ENCODE data around the gene MYOZ3. TPM values are rescaled to one million over a fixed set of nuclear protein-coding genes. Genes with fewer than 3 reads are reported as not detected.

MYOZ3 gene
- total RNA-seq, 1 experiment from 2014 or later: not detected

DNA sequence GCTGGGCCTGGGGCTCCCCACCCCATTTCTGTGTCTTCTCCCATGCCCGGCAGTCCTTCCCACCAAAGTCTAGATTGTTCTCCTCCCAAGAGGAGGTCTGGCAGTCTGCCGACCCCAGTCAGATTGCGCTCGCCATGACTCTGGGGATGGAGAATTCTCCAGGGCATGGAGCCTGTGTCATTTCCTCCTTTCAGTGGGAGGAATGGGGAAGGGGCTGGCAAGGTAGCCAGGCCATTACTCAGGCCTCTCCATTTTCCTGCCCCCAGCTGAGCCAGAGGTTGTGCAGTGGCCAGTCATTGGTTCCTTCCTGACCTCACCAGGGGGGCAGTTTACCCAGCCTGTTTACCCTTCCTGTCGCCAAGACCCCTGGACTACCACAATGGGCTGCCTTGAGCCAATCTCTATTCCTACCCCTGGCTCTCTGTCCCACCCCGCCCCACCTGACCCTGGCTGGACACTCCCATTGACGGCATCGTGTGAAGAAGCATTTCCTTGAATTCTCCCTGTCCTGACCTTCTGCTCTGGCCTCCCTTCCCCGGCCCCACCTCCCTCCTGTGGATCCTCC is 20.0 kb upstream of the MYOZ3 start:
- Histone ChIP-seq H3K27ac (ENCODE audit: low read length) (peak overlapping the region; percentile 92), H3F3A (ENCODE audit: low read length, unreplicated experiment) (peaks cover 8% of the 10 kb centered on the region), H2AFZ (ENCODE audit: low read length) (peak overlapping the region; percentile 56), H3K9ac (ENCODE audit: low read length) (peak overlapping the region; percentile 56), H3K4me1 (ENCODE audit: insufficient read depth, low read length) (peaks cover 89% of the 10 kb centered on the region), H4K20me1 (ENCODE audit: low read length) (no peaks in the 10 kb centered on the region), H3K4me3 (ENCODE audit: low read length) (peak overlapping the region; percentile 64), H3K27me3 (ENCODE audit: low read length) (no peaks in the 10 kb centered on the region), H3K9me2 (replicated peaks; ENCODE audit: low read length) (no peaks in the 10 kb centered on the region), H3K79me2 (ENCODE audit: low read length) (peaks cover 46% of the 10 kb centered on the region), H3K36me3 (ENCODE audit: low read depth, low read length) (no peaks in the 10 kb centered on the region), H3K4me2 (ENCODE audit: low read length) (peak overlapping the region; percentile 82), H3K9me3 (ENCODE audit: low read length) (no peaks in the 10 kb centered on the region)
- POLR2A ChIA-PET (ENCODE audit: unreplicated experiment): interaction anchor here (0.7 kb wide), 1 partner anchor 53 kb away, joined by 3 read pairs; no protein-coding TSS in a partner anchor
- intact Hi-C loops (cut with micrococcal nuclease): no loop called here
- DNase-seq (peak; percentile 77), ATAC-seq (peak; percentile 8; the same call in 1 of the 2 replicates)
- no TSS peak for BruUV-seq (replicated peaks)
- TF ChIP-seq EZH2 (IDR thresholded peaks at IDR 0.05; ENCODE audit: low read length, unreplicated experiment): no peak
- TF ChIP-seq, protein P1, sequence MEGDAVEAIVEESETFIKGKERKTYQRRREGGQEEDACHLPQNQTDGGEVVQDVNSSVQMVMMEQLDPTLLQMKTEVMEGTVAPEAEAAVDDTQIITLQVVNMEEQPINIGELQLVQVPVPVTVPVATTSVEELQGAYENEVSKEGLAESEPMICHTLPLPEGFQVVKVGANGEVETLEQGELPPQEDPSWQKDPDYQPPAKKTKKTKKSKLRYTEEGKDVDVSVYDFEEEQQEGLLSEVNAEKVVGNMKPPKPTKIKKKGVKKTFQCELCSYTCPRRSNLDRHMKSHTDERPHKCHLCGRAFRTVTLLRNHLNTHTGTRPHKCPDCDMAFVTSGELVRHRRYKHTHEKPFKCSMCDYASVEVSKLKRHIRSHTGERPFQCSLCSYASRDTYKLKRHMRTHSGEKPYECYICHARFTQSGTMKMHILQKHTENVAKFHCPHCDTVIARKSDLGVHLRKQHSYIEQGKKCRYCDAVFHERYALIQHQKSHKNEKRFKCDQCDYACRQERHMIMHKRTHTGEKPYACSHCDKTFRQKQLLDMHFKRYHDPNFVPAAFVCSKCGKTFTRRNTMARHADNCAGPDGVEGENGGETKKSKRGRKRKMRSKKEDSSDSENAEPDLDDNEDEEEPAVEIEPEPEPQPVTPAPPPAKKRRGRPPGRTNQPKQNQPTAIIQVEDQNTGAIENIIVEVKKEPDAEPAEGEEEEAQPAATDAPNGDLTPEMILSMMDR (conservative IDR thresholded peaks at IDR 0.05; ENCODE audit: low read depth, low read length): no peak
- TF ChIP-seq EZH2phosphoT487 (IDR thresholded peaks at IDR 0.05; ENCODE audit: borderline replicate concordance, low read length): no peak
- CTCF ChIA-PET: interaction anchor here (1.0 kb wide), 1 partner anchor 12 kb away, joined by 6 read pairs; no protein-coding TSS in a partner anchor

DNA sequence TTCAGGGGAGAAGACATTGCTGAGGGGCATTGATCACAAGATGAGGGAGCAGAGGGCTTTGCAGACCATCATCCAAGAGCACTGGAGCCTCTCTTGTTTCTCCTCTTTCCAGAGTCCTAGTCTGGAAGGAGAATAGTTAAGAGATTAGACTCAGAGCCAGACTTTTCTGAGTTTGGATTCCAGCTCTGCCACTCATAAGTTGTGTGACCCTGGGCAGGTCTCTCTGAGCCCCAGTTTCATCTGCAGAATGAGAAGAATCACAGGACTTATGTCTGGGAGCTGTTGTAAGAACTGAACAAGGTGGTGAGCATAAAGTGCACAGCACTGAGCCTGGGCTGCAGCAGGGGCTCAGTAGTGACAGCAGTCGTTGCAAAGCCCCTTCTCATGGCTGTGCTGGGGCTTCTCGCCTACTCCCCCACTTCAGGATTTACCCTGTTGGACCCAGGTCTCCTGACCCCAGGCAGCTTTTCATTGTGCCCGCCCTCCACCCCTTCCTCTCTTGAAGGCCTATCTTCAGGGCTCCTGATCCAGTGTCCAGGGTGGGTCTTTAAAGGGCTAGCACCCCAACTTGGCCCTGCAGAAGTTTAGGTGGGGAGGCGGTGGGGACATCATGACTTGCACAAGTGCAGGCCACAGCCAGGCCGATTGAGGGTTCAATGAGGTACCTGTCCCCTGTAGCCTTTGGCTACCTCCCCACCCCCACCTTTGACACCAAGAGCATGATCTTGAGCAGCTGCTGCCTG is 19.1 kb upstream of the MYOZ3 start:
- Histone ChIP-seq H3F3A (ENCODE audit: low read length, unreplicated experiment) (peaks cover 8% of the 10 kb centered on the region), H3K79me2 (ENCODE audit: low read length) (peaks cover 46% of the 10 kb centered on the region), H3K27ac (ENCODE audit: low read length) (peak overlapping the region; percentile 92), H3K9me3 (ENCODE audit: low read length) (no peaks in the 10 kb centered on the region), H2AFZ (ENCODE audit: low read length) (no peak overlapping the region), H3K36me3 (ENCODE audit: low read depth, low read length) (no peaks in the 10 kb centered on the region), H3K4me2 (ENCODE audit: low read length) (peak overlapping the region; percentile 82), H4K20me1 (ENCODE audit: low read length) (no peaks in the 10 kb centered on the region), H3K4me1 (ENCODE audit: insufficient read depth, low read length) (peaks cover 80% of the 10 kb centered on the region), H3K9ac (ENCODE audit: low read length) (peak overlapping the region; percentile 56), H3K27me3 (ENCODE audit: low read length) (no peaks in the 10 kb centered on the region), H3K4me3 (ENCODE audit: low read length) (peak overlapping the region; percentile 64), H3K9me2 (replicated peaks; ENCODE audit: low read length) (no peaks in the 10 kb centered on the region)
- ChIA-PET CTCF (interaction anchor here (1.0 kb wide), 1 partner anchor 11 kb away, joined by 5 read pairs; no protein-coding TSS in a partner anchor), POLR2A (ENCODE audit: unreplicated experiment) (interaction anchor here (1.0 kb wide), 1 partner anchor 10 kb away, joined by 4 read pairs; no protein-coding TSS in a partner anchor)
- TF ChIP-seq EZH2phosphoT487 (IDR thresholded peaks at IDR 0.05; ENCODE audit: borderline replicate concordance, low read length): no peak
- TF ChIP-seq, protein P1 (conservative IDR thresholded peaks at IDR 0.05; ENCODE audit: low read depth, low read length): no peak
- no peak for TF ChIP-seq EZH2 (IDR thresholded peaks at IDR 0.05; ENCODE audit: low read length, unreplicated experiment)
- intact Hi-C loops (cut with micrococcal nuclease): no loop called here
- no TSS peak for BruUV-seq (replicated peaks)
- DNase-seq (peak; percentile 30), ATAC-seq (no peak)

Measured in PC-3 (cell line).